ENCODE data around the gene GRID1. TPM values are rescaled to one million over a fixed set of nuclear protein-coding genes. Genes with fewer than 3 reads are reported as not detected.

The GRID1 gene
- total RNA-seq, 1 donor from 2014 or later: 0.12 TPM

- no peak for DNase-seq (ENCODE audit: extremely low read depth, low read depth, low spot score)
Measured at GRCh38 chr10:86030312-86030711, 336.3 kb downstream of the GRID1 start.

- DNase-seq (ENCODE audit: extremely low read depth, low read depth, low spot score): no peak
Measured at GRCh38 chr10:86027346-86027745, 339.2 kb downstream of the GRID1 start.

GRCh38 chr10:86025509-86025908 lies 341.1 kb downstream of the GRID1 start:
- DNase-seq (ENCODE audit: extremely low read depth, low read depth, low spot score): no peak

- no peak for DNase-seq (ENCODE audit: extremely low read depth, low read depth, low spot score)
Measured at GRCh38 chr10:86024281-86025041, 342.1 kb downstream of the GRID1 start.

- no peak for DNase-seq (ENCODE audit: extremely low read depth, low read depth, low spot score)
Measured at GRCh38 chr10:86023931-86024280, 342.7 kb downstream of the GRID1 start.

GRCh38 chr10:86023336-86023735 lies 343.3 kb downstream of the GRID1 start:
- no peak for DNase-seq (ENCODE audit: extremely low read depth, low read depth, low spot score)

- no peak for DNase-seq (ENCODE audit: extremely low read depth, low read depth, low spot score)
Measured at GRCh38 chr10:86022906-86023305, 343.7 kb downstream of the GRID1 start.

GRCh38 chr10:86020134-86020533 lies 346.5 kb downstream of the GRID1 start:
- no peak for DNase-seq (ENCODE audit: extremely low read depth, low read depth, low spot score)

- no peak for DNase-seq (ENCODE audit: extremely low read depth, low read depth, low spot score)
Measured at GRCh38 chr10:86019141-86019540, 347.5 kb downstream of the GRID1 start.

- no peak for DNase-seq (ENCODE audit: extremely low read depth, low read depth, low spot score)
Measured at GRCh38 chr10:86018735-86019058, 347.9 kb downstream of the GRID1 start.

GRCh38 chr10:86017841-86018734 lies 348.5 kb downstream of the GRID1 start:
- DNase-seq (ENCODE audit: extremely low read depth, low read depth, low spot score): no peak

- DNase-seq (ENCODE audit: extremely low read depth, low read depth, low spot score): no peak
Measured at GRCh38 chr10:86013568-86013967, 353.0 kb downstream of the GRID1 start.

- DNase-seq (ENCODE audit: extremely low read depth, low read depth, low spot score): no peak
Measured at GRCh38 chr10:86007171-86007570, 359.4 kb downstream of the GRID1 start.

GRCh38 chr10:86004337-86004736 lies 362.3 kb downstream of the GRID1 start:
- no peak for DNase-seq (ENCODE audit: extremely low read depth, low read depth, low spot score)

- no peak for DNase-seq (ENCODE audit: extremely low read depth, low read depth, low spot score)
Measured at GRCh38 chr10:86003201-86003621, 363.4 kb downstream of the GRID1 start.

- no peak for DNase-seq (ENCODE audit: extremely low read depth, low read depth, low spot score)
Measured at GRCh38 chr10:86001521-86001920, 365.1 kb downstream of the GRID1 start.

GRCh38 chr10:85997544-85997943 lies 369.1 kb downstream of the GRID1 start:
- DNase-seq (ENCODE audit: extremely low read depth, low read depth, low spot score): no peak

- DNase-seq (ENCODE audit: extremely low read depth, low read depth, low spot score): no peak
Measured at GRCh38 chr10:85995791-85996190, 370.8 kb downstream of the GRID1 start.

GRCh38 chr10:85993840-85994507 lies 372.6 kb downstream of the GRID1 start:
- no peak for DNase-seq (ENCODE audit: extremely low read depth, low read depth, low spot score)

GRCh38 chr10:85993140-85993539 lies 373.5 kb downstream of the GRID1 start:
- no peak for DNase-seq (ENCODE audit: extremely low read depth, low read depth, low spot score)

- DNase-seq (ENCODE audit: extremely low read depth, low read depth, low spot score): no peak
Measured at GRCh38 chr10:85992324-85992723, 374.3 kb downstream of the GRID1 start.

GRCh38 chr10:85986777-85987176 lies 379.8 kb downstream of the GRID1 start:
- DNase-seq (ENCODE audit: extremely low read depth, low read depth, low spot score): no peak

Data from glomerular endothelial cell (primary cell).